Endothelial cell of hepatic sinusoid (primary cell): ENCODE data around the gene DBN1.

Source experiments
- in situ Hi-C: cut with HindIII; loops from 2 replicates; pipeline ENCODE4 v1.10.0; 2017; ENCODE audit warnings: low sequenced_read_pairs

DBN1 gene

DNA sequence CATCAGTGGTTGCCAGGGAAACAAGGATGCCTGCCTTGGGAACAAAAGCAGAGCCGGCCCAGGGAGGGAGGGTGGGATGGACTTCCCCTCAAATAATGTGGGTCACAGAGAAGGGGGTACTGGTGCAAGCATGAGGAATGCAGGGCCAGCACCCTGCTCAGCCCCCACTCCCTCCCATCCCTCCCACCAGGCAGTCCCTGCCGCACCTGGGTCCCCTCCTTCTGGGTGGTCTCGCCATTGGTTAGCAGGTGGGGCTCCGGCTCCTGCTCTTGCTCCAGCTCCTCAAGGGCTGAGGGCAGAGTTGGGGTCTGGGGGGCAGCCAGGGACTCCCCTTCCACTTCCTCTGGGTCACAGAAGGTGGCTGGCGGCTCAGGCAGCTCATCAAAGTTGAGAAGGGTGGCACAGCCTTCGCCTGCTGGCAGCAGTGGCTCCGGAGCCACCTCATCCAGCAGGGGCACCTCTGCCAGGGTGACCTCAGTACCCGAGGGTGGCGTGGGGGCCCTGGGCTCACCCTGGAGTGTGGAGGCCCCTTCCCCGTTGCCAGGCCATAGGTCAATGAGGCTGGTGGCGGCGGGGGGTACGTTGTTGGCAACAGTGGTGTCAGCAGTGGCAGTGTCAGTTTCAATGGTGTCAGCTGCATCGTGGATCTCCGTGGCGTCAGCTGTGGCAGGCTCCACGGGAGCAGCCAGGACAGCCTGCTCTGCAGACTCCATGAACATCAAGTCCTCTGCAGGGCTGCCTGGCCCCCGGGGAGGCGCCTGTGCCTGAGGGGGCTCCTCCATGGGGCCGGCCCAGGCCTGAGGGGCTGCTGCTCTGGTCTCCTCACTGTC is 15.4 kb downstream of the DBN1 start:
- in situ Hi-C loops, result no loop called here

- in situ Hi-C loops, result no loop called here
These were observed 16.2 kb downstream of the DBN1 start for GRCh38 chr5:177456976-177457851.

DNA sequence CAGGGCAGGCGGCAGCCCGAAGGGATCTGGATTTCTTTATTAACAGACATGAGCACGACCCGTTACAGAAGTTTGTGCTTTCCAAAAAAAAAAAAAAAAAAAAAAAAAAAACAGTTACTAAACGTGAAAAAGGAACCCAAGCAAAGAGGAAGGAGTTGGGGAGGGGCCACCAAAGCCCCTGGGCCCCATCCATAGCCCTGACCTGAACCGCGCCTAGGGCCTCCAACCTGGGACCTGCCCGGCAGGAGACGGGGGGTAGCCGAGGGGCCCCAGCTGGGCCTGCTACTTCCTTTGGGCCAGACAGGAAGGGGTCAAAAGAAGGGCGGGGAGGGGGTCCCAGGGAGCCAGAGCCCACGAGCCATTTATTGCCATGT is 16.9 kb downstream of the DBN1 start:
- in situ Hi-C loops, result no loop called here

DNA sequence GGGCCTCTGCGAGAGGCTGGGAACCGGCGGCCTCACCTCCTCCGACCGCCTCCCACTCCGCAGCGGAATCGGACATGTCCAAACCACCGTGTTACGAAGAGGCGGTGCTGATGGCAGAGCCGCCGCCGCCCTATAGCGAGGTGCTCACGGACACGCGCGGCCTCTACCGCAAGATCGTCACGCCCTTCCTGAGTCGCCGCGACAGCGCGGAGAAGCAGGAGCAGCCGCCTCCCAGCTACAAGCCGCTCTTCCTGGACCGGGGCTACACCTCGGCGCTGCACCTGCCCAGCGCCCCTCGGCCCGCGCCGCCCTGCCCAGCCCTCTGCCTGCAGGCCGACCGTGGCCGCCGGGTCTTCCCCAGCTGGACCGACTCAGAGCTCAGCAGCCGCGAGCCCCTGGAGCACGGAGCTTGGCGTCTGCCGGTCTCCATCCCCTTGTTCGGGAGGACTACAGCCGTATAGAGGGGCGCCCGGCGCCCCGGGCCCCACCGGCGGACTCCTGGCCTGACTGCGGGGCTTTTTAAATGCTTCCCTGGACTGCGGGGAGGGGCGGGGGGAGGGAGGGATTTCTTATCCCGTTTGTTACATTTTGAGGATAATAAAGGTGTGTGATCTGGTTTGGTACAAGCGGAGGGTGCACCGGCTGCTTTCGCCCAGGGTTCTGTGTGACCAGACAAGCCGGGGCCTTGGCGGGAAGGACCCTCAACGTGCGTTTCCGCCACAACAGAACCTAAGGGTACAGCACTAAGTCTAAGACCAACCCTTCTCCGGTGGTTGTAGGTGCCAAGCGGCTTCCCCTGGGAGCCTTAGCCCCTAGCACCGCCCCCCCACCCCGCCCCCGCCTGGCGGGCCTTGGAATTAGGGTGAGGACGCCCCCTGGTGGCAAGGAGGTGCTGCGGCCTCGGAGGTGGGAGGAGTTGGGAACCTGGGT is 17.5 kb downstream of the DBN1 start:
- in situ Hi-C loops, result no loop called here

DNA sequence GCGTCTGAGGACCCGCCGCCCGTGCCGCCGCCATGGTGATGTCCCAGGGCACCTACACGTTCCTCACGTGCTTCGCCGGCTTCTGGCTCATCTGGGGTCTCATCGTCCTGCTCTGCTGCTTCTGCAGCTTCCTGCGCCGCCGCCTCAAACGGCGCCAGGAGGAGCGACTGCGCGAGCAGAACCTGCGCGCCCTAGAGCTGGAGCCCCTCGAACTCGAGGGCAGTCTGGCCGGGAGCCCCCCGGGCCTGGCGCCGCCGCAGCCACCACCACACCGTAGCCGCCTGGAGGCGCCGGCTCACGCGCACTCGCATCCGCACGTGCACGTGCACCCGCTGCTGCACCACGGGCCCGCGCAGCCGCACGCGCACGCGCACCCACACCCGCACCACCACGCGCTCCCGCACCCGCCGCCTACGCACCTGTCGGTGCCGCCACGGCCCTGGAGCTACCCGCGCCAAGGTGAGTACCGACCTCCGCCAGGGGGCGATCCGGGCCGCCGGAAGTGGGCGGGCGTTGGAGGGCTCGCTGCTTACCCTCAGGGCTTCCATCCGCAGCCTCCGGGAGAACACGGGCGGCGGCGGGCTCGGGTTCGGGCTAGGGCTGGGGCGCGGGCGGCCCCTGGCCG is 18.3 kb downstream of the DBN1 start:
- in situ Hi-C loops, result no loop called here

DNA sequence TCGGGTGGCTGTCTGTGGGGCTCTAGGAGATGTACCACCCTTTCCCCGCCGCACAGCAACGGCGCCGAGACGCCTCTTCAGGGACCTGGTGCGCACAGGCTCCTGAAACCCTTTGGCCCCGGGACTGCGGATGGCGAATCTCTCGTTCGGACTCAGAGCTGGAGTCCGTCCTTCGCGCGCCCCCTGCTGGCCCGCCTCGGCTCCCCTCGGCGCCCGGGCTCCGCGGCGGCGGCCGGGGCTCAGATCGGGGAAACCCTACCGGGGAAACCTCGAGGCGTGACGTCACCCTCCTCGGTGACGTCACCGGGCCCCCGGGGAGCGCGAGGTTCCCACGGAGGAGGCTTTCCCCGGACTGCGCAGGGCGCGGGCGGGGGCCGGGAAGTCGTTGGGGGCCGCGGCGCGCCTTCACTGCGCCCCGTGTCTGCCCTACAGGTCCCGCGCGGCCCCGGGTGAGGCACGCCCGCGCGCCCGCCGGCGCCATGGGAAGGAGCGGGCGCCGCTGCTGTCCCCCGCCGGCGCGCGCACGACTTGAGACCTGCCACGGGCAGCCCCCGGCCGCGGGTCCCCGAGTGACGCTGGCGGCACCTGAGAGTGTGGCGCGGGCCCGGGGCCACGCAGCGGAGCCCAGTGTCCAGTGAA is 18.9 kb downstream of the DBN1 start:
- in situ Hi-C loops, result no loop called here

- in situ Hi-C loops, result no loop called here
These were observed 19.5 kb downstream of the DBN1 start for GRCh38 chr5:177453852-177454396.

DNA sequence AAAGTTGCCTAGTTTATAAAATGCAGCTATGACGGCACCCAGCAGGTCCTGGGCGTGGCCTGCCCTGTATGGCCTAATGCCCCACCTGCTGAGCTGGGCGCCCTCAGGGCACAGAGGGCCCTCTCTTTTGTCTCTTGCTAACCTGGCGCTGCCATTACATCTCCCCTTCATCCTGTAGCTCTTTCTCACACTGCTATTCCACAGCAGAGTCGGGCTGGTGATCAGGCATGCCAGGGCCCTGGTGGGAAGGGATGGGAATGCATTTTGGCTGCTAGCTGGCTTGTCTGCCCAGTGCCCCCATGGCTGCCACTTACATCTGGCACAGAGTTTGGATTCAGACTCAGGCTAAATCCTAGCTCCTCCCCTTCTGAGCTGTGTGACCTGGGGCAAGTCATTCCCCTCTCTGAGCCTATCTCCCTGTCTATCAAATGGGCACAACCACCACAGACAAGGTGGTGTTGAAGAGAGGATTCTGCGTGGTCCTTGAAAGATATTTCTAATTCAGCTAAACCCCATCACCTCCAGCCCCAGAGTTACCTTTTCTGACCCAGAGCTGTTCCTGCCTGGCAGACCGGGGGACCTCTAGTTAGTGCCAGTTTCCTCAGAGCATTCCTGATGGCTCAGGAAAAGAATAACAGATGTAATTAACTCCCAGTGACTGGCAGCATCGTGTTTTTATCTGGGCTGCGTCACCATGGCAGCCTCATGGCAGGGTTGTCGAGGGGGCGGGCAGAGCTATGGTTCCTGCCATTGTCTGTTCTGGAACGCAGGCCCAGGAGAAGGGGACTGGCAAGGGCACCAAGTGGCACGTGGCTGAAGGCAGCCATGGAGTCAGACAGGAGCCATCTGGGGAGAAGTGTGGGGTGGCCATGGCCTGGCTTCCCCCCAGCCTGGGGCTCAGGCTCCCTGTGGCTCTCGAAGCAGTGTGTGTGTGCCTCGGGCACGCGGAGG is 20.5 kb downstream of the DBN1 start:
- in situ Hi-C loops, result no loop called here

- in situ Hi-C loops, result no loop called here
These were observed 22.6 kb downstream of the DBN1 start for GRCh38 chr5:177450667-177451424.

DNA sequence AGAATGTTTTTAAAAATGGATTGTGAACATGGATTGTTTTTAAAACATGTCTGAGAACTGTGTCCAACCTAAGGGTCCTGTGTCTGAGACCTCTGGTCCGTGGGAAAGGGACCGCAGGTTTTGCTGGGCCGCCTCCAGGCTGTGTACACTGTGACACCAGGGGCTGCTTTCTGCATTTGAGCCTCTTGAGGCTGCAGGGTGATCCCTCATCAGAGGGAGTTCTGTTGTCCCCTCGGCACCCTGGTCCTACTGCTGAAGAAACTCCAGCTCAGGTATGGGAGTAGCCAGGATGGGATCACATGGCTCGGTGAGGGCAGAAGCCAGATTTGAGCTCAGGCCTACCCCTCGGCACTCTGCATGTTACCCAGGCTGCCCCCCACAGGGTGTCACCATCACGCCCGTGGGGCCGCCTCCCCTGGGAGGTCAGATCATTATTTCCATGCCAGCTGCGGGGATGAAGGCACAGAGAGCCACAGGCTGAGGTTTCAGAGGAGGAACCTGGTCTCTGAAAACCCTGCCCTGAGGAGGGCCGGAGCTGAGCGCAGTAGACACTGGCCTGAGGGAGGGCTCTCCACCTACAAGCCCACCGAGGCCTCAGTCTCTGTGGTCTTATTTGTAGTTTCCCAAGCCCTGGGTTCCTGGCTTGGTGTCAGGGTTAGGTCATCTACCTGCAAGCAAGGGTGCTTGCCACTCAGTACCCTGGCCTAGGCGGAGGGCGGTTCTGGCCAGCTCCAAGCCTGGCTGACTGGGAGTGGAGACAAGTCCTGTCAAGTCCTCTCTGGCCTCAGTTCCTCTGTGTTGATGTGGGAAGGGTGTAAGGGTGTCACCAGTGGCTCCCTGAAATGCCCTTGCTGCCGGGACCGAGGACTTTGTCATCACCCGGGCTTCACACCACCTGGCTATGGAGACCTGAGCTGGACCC is 24.0 kb downstream of the DBN1 start:
- in situ Hi-C loops, result loop anchor here (5.0 to 25.0 kb wide), 3 partner anchors 42 to 337 kb away; partner anchors contain the start of genes F12 and FAM193B

- in situ Hi-C loops, result loop anchor here (5.0 to 25.0 kb wide), 3 partner anchors 41 to 336 kb away; partner anchors contain the start of genes F12 and FAM193B
These were observed 25.0 kb downstream of the DBN1 start for GRCh38 chr5:177448244-177448950.

- in situ Hi-C loops, result loop anchor here (5.0 to 25.0 kb wide), 3 partner anchors 40 to 335 kb away; partner anchors contain the start of genes F12 and FAM193B
These were observed 25.7 kb downstream of the DBN1 start for GRCh38 chr5:177447611-177448243.

- in situ Hi-C loops, result loop anchor here (5.0 to 25.0 kb wide), 3 partner anchors 40 to 335 kb away; partner anchors contain the start of genes F12 and FAM193B
These were observed 26.3 kb downstream of the DBN1 start for GRCh38 chr5:177447066-177447610.

DNA sequence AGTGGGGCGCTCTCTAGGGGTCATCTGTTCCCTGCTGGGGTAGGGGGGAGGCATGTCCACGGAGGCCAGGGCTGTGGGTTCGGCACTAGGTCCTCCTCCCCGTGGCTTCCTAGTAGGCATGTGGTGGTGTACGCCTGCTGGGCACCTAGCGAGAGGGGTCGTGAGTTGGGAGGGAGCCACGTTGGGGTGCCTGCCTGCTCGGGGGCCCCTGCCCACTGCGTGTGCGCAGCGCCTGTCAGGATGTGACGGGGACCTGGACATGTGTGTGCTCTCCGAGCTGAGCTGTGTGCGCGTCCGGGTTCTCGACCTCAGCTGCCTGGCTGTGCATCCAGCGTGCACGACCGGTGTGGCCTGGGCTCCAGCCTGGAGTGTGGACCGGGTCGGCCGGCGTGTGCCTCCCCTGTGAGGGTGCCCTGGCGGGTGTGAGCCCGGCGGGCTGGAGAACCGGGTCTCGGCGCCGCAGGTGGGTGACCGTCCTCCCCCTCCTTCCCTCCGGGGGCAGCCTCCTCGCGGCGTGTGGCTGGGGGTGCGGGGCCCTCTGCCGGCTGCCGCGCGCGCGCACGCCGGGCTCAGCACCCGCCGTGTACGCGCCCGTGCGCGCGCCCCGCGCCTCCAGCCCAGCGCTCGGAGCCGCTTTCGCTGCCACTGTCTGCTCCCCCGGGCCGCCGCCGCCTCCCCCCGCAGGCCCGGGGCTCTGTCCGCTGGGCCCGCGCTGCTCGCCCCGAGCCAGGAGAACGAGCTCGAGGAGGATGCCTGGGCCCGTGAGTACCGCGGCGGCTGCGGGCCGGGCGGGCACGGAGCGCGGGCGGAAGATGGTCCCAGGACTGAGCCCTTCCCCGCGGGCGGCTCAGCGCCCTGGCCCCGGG is 27.0 kb downstream of the DBN1 start, which contains the start of gene PRR7:
Gene PRR7, plus strand, starts transcription at position 615 of the 866 bp plus-strand sequence. CDS start 8,254 bp downstream, outside the sequence.
- in situ Hi-C loops, result loop anchor here (5.0 to 25.0 kb wide), 3 partner anchors 39 to 334 kb away; partner anchors contain the start of genes F12 and FAM193B
